Upper lobe of left lung (tissue), 6 donors: ENCODE data around the gene PRKCSH. TPM values are rescaled to one million over a fixed set of nuclear protein-coding genes. Genes with fewer than 3 reads are reported as not detected.
"Not testable (repeated sequence)": the region's sequence is repeated elsewhere in the genome, so short reads cannot be mapped to it uniquely, and the experiment has no call there.

Source experiments
- ATAC-seq, 2 donors: fragments of 200-7000 bp; cut with Tn5 transposase; one replicate each; pipeline ENCODE4 v1.9.1; 2022; ENCODE audit warnings: mild to moderate bottlenecking in 2 of 2, moderate library complexity in 2 of 2; ENCODE audit not compliant: low FRiP score in 2 of 2
- DNase-seq, 2 donors: peaks; one replicate each; pipeline ENCODE4 v3.0.0-alpha.2; 2019 to 2020
- H3K27ac ChIP-seq, 4 donors: fragments of 200-600 bp; sonication (generic); one replicate each; pipeline ENCODE4 v1.5.1; 2016 to 2019
- H3K27me3 ChIP-seq, 4 donors: fragments of 200-600 bp; sonication (generic); one replicate each; pipeline ENCODE4 v1.5.1; 2017 to 2019
- H3K36me3 ChIP-seq, 4 donors: fragments of 200-600 bp; sonication (generic); one replicate each; pipeline ENCODE4 v1.5.1; 2016 to 2019
- H3K4me1 ChIP-seq, 4 donors: fragments of 200-600 bp; sonication (generic); one replicate each; pipeline ENCODE4 v1.5.1; 2018 to 2019
- H3K4me3 ChIP-seq, 4 donors: fragments of 200-600 bp; sonication (generic); one replicate each; pipeline ENCODE4 v1.5.1; 2017 to 2019; ENCODE audit warnings: mild to moderate bottlenecking in 2 of 4, moderate library complexity in 1 of 4
- H3K9me3 ChIP-seq, 4 donors: fragments of 200-600 bp; sonication (generic); one replicate each; pipeline ENCODE4 v1.5.1; 2018 to 2019
- CTCF ChIP-seq, 6 experiments: fragments of 450-650 bp in 4 of 6; fragments of 200-600 bp in 2 of 6; sonication (generic) in 2 of 6; IDR thresholded peaks; one replicate each; pipeline ENCODE4 v1.5.1; 2016 to 2019; ENCODE audit warnings: antibody characterized with exemption in 6 of 6
- EP300 ChIP-seq, 4 donors: sonication (generic); formaldehyde crosslinking; IDR thresholded peaks; one replicate each; pipeline ENCODE4 v1.5.1; 2017; ENCODE audit warnings: antibody characterized with exemption in 4 of 4, control low read depth in 2 of 4
- POLR2A ChIP-seq, 4 donors: fragments of 450-650 bp; IDR thresholded peaks; one replicate each; pipeline ENCODE4 v1.5.1; 2016 to 2017; ENCODE audit warnings: antibody characterized with exemption in 4 of 4, mild to moderate bottlenecking in 2 of 4
- POLR2AphosphoS5 ChIP-seq, 2 donors: sonication (generic); formaldehyde crosslinking; IDR thresholded peaks; one replicate each; pipeline ENCODE4 v1.5.1; 2017; ENCODE audit warnings: antibody characterized with exemption in 2 of 2
- WGBS, 2 donors: methylation state at CpG; one replicate each; pipeline ENCODE4 v1.1.5; 2017 to 2018; 5-methylcytosine and 5-hydroxymethylcytosine counted together
- total RNA-seq, 6 donors: library from RNA; depleted of rRNA in 4 of 6; stranded (reverse); fragments of >200 nt in 4 of 6; gene quantifications; one replicate each; pipeline versions ENCODE4 v1.1.0 to v1.2.1, GENCODE V29; 2016 to 2021
- donor health status: DM: no; HTN: no; CAD: no; lungs with moderate emphysema.
- donor health status: DM: no; HTN: yes; CAD: no; lungs with severe emphysema.

PRKCSH gene
- total RNA-seq, 6 donors from 2014 or later, result 124 to 341 (median 187) TPM

- no peak for ATAC-seq
- no peaks in the 10 kb centered on the region for H3K36me3 ChIP-seq
- no peak for DNase-seq
These were observed 22.9 kb downstream of the PRKCSH start for GRCh38 chr19:11458236-11458900.

GRCh38 chr19:11458912-11459311 is 23.5 kb downstream of the PRKCSH start:
- not testable (repeated sequence) for H3K27me3 ChIP-seq, DNase-seq, H3K4me1 ChIP-seq, H3K4me3 ChIP-seq, H3K9me3 ChIP-seq, ATAC-seq, H3K27ac ChIP-seq, H3K36me3 ChIP-seq
- WGBS, 2 donors, result 69 to 77% methylated on average over 10 to 11 of the region's 11 CpGs

More at GRCh38 chr19:11458236-11458900, 22.9 kb downstream of the PRKCSH start:
- Histone ChIP-seq H3K9me3 (no peaks in the 10 kb centered on the region), H3K27ac (no peak overlapping the region), H3K4me1 (no peaks in the 10 kb centered on the region), H3K27me3 (no peaks in the 10 kb centered on the region), H3K4me3 (no peak overlapping the region)
- WGBS, 2 donors, result 85 to 93% methylated on average over 8 to 19 of the region's 19 CpGs
- TF ChIP-seq POLR2AphosphoS5 (IDR thresholded peaks at IDR 0.05), result no peak
- no peak for TF ChIP-seq EP300 (IDR thresholded peaks at IDR 0.05)
- TF ChIP-seq POLR2A (IDR thresholded peaks at IDR 0.05), result no peak
- no peak for TF ChIP-seq CTCF (IDR thresholded peaks at IDR 0.05)

- ATAC-seq, result no peak
- H3K27ac ChIP-seq, result no peak overlapping the region
- DNase-seq, result no peak
- H3K9me3 ChIP-seq, result no peaks in the 10 kb centered on the region
- no peak for TF ChIP-seq POLR2A (IDR thresholded peaks at IDR 0.05)
- no peak for TF ChIP-seq CTCF (IDR thresholded peaks at IDR 0.05)
- no peak for TF ChIP-seq EP300 (IDR thresholded peaks at IDR 0.05)
- TF ChIP-seq POLR2AphosphoS5 (IDR thresholded peaks at IDR 0.05), result no peak
- H3K4me3 ChIP-seq, result no peak overlapping the region
- H3K4me1 ChIP-seq, result no peaks in the 10 kb centered on the region
- H3K36me3 ChIP-seq, result no peaks in the 10 kb centered on the region
- H3K27me3 ChIP-seq, result no peaks in the 10 kb centered on the region
- 60% methylated on average over 4 of the region's 4 CpGs for WGBS, 2 donors
These were observed 24.8 kb downstream of the PRKCSH start for GRCh38 chr19:11460207-11460606.

GRCh38 chr19:11461453-11461852 is 26.0 kb downstream of the PRKCSH start:
- no peak for TF ChIP-seq POLR2AphosphoS5 (IDR thresholded peaks at IDR 0.05)
- no peak for TF ChIP-seq EP300 (IDR thresholded peaks at IDR 0.05)
- TF ChIP-seq POLR2A (IDR thresholded peaks at IDR 0.05), result no peak
- TF ChIP-seq CTCF (IDR thresholded peaks at IDR 0.05), result no peak
- WGBS, 2 donors, result 55 to 73% methylated on average over 2 of the region's 2 CpGs
- Histone ChIP-seq H3K4me3 (no peak overlapping the region), H3K27me3 (no peaks in the 10 kb centered on the region), H3K36me3 (no peaks in the 10 kb centered on the region), H3K27ac (no peak overlapping the region), H3K9me3 (no peaks in the 10 kb centered on the region), H3K4me1 (no peaks in the 10 kb centered on the region)
- DNase-seq (no peak), ATAC-seq (no peak)

GRCh38 chr19:11463391-11463790 is 28.0 kb downstream of the PRKCSH start:
- no peak for DNase-seq
- TF ChIP-seq EP300 (IDR thresholded peaks at IDR 0.05), result no peak
- no peak for TF ChIP-seq POLR2AphosphoS5 (IDR thresholded peaks at IDR 0.05)
- TF ChIP-seq POLR2A (IDR thresholded peaks at IDR 0.05), result no peak
- TF ChIP-seq CTCF (IDR thresholded peaks at IDR 0.05), result no peak
- 67 to 75% methylated on average over 11 to 12 of the region's 12 CpGs for WGBS, 2 donors
- H3K36me3 ChIP-seq, result no peaks in the 10 kb centered on the region
- no peak for ATAC-seq
- no peaks in the 10 kb centered on the region for H3K9me3 ChIP-seq
- H3K27ac ChIP-seq, result no peak overlapping the region
- H3K27me3 ChIP-seq, result no peaks in the 10 kb centered on the region
- H3K4me3 ChIP-seq, result no peak overlapping the region
- H3K4me1 ChIP-seq, result no peaks in the 10 kb centered on the region
